ENCODE results near the gene KLF7.

KLF7 gene

DNA sequence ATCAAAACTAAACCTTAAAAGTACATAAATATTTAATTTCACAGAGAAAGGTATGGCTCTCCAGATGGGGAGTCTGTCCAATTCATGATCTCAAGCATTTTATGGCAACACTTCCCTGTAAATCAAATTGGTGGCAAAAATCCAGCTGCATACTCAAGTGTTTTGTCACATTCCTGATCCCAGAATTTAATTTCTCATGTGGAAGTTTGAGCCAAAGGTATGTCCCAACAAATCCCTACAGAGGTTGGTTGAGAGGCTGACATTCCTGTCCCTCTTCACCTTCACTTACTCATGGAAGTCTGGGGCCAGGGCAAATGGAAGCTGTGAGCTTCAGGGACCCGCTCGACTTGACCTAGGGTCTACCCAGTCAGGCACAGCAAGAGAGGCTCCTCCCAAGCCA, 17.7 kb downstream of the KLF7 start:
- DNase-seq (ENCODE audit: low read depth), result peak; percentile 76

GRCh38 chr2:207144173-207144785, 21.5 kb downstream of the KLF7 start:
- DNase-seq (ENCODE audit: low read depth), result no peak

DNA sequence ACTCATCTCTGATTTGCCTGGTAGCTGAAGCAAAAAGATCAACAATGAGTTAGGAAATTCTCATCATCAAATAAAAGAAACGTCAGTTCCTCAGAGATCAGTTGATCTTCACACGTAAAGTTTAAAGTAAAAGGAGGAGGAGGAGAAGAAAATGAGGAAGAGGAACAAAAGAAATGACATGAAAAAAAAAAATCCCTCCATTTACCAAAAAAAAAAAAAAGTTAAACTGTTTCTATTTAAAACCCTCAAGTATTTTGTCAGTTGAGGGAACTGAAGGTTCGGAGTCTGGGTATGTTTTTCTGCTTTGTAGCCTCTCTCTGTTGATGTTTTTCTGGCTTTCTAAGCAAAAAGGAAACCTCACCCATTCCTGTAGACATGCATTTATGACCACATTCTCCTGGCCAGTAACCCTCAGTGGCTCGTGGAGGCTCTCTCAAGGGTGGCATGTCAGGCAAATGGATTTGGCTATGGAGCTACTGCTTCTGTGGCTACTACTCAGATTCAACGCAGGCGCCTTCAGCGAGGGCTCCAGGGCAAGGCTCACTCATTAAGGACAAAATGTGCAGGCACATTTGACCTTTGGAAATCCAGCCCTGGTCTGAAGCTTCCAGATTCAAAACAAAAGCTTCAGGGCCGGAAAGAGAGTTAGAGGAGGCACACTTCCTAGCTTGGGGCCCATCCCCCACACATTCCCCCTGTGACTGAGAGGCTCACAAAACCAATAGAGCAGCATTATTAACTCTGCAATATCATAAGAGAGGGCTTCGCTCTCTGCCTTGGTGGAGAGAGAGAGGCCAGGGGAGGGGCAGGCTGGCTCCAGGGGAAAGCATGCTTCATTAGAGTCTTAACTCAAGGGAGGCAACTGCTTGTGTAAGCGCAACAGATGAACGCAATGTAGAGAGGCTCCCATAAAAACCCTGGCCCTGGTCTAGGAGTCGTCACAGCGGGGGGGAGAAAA, 22.3 kb downstream of the KLF7 start:
- no peak for DNase-seq (ENCODE audit: low read depth)

DNA sequence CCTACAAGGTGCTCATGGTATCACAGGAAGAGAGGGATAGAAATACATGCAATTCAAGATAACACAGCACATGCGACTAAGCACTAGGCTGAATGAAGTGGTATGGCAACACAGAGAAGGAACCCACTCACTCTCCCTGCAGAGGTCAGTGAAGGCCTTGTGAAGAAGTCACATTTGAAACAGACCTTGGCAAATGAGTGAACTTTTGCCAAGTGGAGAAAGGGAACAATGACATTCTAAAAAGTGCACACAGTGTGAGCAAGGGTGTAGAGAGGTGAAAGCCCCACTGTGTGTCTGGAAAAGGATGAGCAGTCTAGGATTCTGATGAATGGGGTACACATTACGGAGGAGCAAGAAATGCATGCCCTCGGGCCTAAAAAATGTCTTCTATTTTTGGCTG, 23.3 kb downstream of the KLF7 start:
- no peak for DNase-seq (ENCODE audit: low read depth)

DNA sequence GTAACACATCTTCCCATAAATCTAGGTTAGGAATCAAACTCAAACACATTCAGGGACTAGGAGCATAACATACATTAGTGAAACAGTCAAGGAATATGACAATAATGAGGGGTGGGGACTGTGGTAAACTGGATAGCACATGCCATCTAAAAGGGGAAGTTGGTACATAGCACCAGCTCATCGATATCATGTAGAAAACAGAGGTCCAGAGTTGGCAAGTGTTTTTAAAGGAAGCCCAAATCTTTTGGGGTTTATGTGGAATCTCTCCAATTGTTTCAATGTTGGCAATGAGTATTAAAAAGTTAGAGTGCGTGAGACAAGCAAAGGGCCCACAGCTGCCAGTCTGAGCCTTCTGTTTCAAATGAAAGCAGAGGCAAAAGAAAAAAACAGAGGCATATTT, 24.4 kb downstream of the KLF7 start:
- no peak for DNase-seq (ENCODE audit: low read depth)

DNA sequence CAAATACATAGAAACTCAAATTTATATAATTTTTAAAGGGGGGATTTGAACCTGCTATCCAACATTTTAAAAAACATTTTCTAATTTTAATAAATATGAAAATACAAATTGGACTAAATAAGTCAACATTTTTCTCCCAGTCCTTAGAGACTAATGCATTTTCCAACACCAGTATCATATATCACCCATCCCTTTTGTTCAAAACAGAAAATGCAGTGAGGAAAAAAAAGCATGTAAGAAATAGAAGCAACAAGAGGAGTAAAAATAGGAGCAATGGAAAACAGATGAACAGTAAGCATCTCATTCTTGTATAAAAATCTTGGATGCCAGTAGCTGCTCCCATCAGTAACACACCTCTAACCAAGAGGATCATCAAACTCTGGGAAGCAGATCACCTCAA, 25.5 kb downstream of the KLF7 start:
- DNase-seq (ENCODE audit: low read depth), result no peak

GRCh38 chr2:207139552-207139951, 26.2 kb downstream of the KLF7 start:
- DNase-seq (ENCODE audit: low read depth), result no peak

GRCh38 chr2:207138627-207139297, 27.0 kb downstream of the KLF7 start:
- no peak for DNase-seq (ENCODE audit: low read depth)

GRCh38 chr2:207137596-207138337, 28.0 kb downstream of the KLF7 start:
- DNase-seq (ENCODE audit: low read depth), result no peak

DNA sequence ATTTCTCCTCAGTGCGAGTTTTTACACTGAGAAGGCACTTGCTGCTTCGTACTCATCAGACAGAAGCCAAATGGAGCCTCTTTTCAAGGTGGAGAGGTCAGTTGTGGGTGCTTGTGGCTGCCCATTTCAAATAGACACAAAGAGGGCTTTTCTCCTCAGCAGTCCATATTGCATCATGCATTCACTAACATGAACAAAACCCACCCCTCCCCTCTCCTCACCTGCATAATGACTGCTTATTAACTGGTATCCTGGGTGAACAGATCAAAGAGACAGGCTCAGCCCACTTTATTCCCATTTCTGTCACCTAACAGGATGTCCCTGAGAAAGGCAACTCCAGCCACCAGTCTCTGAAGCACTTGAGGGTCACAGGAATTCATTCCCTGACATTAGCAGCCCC, 28.9 kb downstream of the KLF7 start:
- DNase-seq (ENCODE audit: low read depth), result no peak

DNA sequence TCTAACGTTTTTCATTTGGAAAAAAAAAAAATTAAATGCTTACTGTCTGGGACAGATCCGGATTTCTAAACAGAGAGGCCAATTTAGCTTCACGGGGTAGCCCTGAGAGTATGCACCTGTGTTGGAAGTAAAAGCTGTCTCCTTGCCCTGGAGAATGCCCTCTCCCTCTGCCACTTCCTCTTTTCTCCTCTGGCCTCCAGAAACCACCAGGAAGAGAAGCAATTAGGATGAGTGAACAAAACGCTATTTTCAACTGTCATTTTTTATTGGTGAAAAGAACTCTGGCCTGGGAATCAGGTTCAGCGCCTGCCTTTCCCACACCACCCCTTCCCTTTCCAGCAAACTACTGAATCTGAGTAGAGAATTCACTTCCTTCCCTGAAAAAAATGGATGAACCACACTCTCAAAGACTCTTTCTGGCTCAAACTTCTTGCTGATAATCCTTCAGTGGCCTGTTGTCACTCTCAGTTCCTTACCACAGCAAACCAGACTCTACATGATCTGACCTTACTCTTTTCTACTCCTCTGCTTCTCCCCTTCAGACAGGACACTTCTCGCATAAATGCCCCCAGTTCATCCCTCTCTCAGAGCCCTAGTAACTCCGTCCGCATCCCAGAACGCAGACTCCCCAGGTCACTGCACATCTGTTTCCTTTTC, 29.8 kb downstream of the KLF7 start:
- DNase-seq (ENCODE audit: low read depth), result no peak

DNA sequence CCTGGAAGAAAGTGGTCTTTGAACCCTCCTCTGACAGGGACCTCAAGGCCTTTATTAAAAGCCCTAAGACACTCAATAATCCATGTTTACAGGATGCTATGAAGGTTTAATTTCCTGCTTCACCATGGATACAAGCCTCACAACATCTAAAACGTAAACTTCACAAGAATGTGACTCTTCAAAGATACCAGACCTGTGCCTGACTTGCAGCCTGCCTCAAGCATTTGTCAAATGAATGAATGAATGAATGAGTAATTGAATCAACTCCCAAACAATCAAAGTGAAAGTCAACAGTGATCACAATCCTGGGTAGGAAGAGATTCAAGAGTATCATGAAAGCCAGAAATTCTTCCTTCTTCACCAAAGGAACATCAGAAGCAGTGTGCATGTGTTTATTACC, 30.4 kb downstream of the KLF7 start:
- DNase-seq (ENCODE audit: low read depth), result no peak

GRCh38 chr2:207133820-207134519, 31.8 kb downstream of the KLF7 start:
- peak; percentile 77 for DNase-seq (ENCODE audit: low read depth)

GRCh38 chr2:207133458-207133819, 32.3 kb downstream of the KLF7 start:
- no peak for DNase-seq (ENCODE audit: low read depth)

DNA sequence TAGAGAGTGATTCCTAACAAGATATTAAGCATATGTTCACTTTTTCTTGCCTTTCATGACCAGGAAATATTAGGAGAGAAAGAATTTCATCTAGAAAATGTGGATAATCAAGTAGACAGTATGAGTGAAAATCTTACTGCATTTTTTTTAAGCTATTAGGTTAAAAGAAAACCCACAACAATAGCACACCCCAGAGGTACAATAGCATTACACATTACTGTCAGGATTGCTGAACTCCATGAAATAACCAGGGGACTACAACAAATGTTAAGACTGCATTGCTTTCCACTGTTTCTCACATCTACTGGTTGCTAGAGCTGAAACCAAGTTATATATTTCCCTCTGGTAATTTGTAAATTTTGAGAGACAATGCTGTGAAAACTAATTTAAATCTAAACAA, 33.7 kb downstream of the KLF7 start:
- DNase-seq (ENCODE audit: low read depth), result no peak

- DNase-seq (ENCODE audit: low read depth), result no peak
Observed at GRCh38 chr2:207131594-207131993, 34.2 kb downstream of the KLF7 start.

DNA sequence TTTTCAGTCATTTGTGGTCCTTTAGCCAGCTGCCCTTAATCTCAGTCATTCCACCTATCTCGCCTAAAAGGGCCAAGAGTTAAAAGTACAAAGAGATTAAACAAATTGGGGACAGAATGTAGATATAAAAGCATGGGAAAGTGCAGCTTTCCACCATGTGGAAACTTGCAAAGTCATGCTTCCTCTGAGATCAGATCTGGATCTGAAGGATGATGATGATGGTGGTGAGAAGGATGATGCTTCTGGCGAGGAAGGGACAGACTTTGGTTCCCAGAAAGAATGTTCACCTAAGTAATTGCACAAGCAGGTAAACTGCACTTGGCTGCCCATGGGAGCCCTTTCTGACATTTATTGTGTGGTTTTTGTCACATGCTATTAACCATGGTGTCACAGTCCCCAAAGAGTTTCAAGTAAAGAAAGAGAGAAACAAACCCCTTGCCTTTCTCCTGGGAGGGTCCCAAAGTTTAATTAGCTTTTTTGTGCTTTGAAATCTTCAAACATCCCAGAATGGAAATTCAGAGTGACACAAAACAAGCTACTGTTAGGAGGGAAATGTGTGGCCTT, 34.7 kb downstream of the KLF7 start:
- DNase-seq (ENCODE audit: low read depth), result no peak

GRCh38 chr2:207129821-207130220, 35.9 kb downstream of the KLF7 start:
- no peak for DNase-seq (ENCODE audit: low read depth)

GRCh38 chr2:207128867-207129266, 36.9 kb downstream of the KLF7 start:
- DNase-seq (ENCODE audit: low read depth), result no peak

DNA sequence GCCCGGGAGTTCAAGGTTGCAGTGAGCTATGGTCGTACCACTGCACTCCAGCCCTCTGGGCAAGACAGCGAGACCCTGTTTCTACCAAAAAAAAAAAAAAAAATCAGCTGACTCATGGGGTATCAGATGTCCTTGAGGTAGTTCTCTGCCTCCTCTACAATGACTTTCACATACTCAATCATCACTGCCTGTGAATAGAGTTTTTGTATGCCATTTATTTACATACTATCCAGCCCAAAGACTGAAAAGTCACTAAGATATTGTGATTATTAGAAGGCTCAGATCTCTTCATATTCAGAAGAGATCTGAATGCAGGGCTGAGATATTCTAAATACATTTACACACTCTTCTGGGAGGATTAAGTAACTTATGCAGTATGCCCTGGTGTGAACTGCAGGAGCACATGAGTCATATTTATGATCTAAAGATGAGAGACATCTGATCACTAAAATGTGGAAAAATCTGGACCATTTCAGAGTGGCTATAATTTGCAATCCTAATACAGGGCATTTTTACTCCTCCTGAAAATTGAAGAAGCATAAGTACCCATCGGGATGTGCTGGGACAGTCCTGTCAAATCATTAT, 38.9 kb downstream of the KLF7 start:
- peak; percentile 41 for DNase-seq (ENCODE audit: low read depth)
